K562 treated with DMSO at 1 percent for 12 hours (cell line): ENCODE data around the gene GGA3. TPM values are rescaled to one million over a fixed set of nuclear protein-coding genes. Genes with fewer than 3 reads are reported as not detected.

Experiments used
- total RNA-seq: library from RNA; unstranded; fragments of 300-600 nt; gene quantifications from 2 replicates; pipeline ENCODE4 v1.2.3, GENCODE V29; 2022; ENCODE audit not compliant: insufficient read depth

GGA3 gene
- total RNA-seq, result 27.0 and 59.2 TPM in 2 replicates

GRCh38 chr17:75261336-75262111, at the start of gene GGA3, which contains the start of gene MRPS7:
GGA3 (minus strand) TSS chr17:75261606; CDS start chr17:75261587, 19 bp downstream.
MRPS7 (plus strand) TSS chr17:75261879; CDS start chr17:75261901, 22 bp downstream.

GRCh38 chr17:75289115-75289831, 27.9 kb upstream of the GGA3 start, which contains the start of gene SLC25A19:
SLC25A19 (minus strand) TSS chr17:75289433; CDS start chr17:75286764, 2,669 bp downstream.

GRCh38 chr17:75270966-75271232, 9.5 kb upstream of the GGA3 start, which contains the start of gene MIF4GD:
MIF4GD (minus strand) TSS chr17:75271231; CDS start chr17:75270195, 1,036 bp downstream.

GRCh38 chr17:75205037-75205792, 56.2 kb downstream of the GGA3 start, which contains the start of gene NUP85:
NUP85 (plus strand) TSS chr17:75205679; CDS start chr17:75205762, 83 bp downstream.

Other genes starting within 250 kb of the GGA3 start
- 57.3 and 66.7 TPM in 2 replicates for gene MRPL58, start 248.9 kb downstream of the GGA3 start, total RNA-seq
- gene ATP5PD, start 214.6 kb downstream of the GGA3 start, total RNA-seq, result 403 and 525 TPM in 2 replicates
- gene KCTD2, start 214.4 kb downstream of the GGA3 start, total RNA-seq, result 21.3 and 36.3 TPM in 2 replicates
- gene SLC16A5, start 173.7 kb downstream of the GGA3 start, total RNA-seq, result 3.1 and 5.8 TPM in 2 replicates
- 27.7 and 30.8 TPM in 2 replicates for gene ARMC7, start 151.6 kb downstream of the GGA3 start, total RNA-seq
- gene NT5C, start 129.9 kb downstream of the GGA3 start, total RNA-seq, result 45.6 and 55.6 TPM in 2 replicates
- gene JPT1, start 107.1 kb downstream of the GGA3 start, total RNA-seq, result 109 and 120 TPM in 2 replicates
- 150 and 159 TPM in 2 replicates for gene SUMO2, start 78.6 kb downstream of the GGA3 start, total RNA-seq
- 67.7 and 89.9 TPM in 2 replicates for gene NUP85, start 55.9 kb downstream of the GGA3 start, total RNA-seq
- gene MRPS7, start 273 bp upstream of the GGA3 start, total RNA-seq, result 49.9 and 63.4 TPM in 2 replicates
- gene MIF4GD, start 9.6 kb upstream of the GGA3 start, total RNA-seq, result 56.2 and 62.1 TPM in 2 replicates
- gene SLC25A19, start 27.8 kb upstream of the GGA3 start, total RNA-seq, result 23.4 and 29.5 TPM in 2 replicates
- 74.1 and 115 TPM in 2 replicates for gene GRB2, start 144.1 kb upstream of the GGA3 start, total RNA-seq
- gene TMEM94, start 195.0 kb upstream of the GGA3 start, total RNA-seq, result 27.0 and 43.8 TPM in 2 replicates